WERI-Rb-1 (cell line): Measurements from ENCODE around the gene PFDN1.

Source experiments
- DNase-seq: peaks from one replicate; pipeline ENCODE4 v3.0.0-alpha.2; 2020
- H3K27ac ChIP-seq: fragments of 250-450 bp; sonication (Bioruptor Pico); 2 replicates; pipeline ENCODE4 v1.5.1; 2020; ENCODE audit warnings: mild to moderate bottlenecking, moderate library complexity
- H3K27me3 ChIP-seq: fragments of 250-450 bp; sonication (Bioruptor Pico); 2 replicates; pipeline ENCODE4 v1.5.1; 2021; ENCODE audit warnings: mild to moderate bottlenecking, low read depth, moderate library complexity; ENCODE audit not compliant: insufficient read depth, severe bottlenecking
- H3K36me3 ChIP-seq: fragments of 250-450 bp; sonication (Bioruptor Pico); 2 replicates; pipeline ENCODE4 v1.5.1; 2020; ENCODE audit warnings: mild to moderate bottlenecking, moderate library complexity
- H3K4me3 ChIP-seq: 2 replicates; pipeline ENCODE4 v1.5.1; 2011; ENCODE audit warnings: low read depth, mild to moderate bottlenecking, control low read depth, low read length
- H3K9me3 ChIP-seq: fragments of 250-450 bp; sonication (Bioruptor Pico); 2 replicates; pipeline ENCODE4 v1.5.1; 2021; ENCODE audit warnings: mild to moderate bottlenecking, moderate library complexity; ENCODE audit not compliant: severe bottlenecking
- TF ChIP-seq, protein P1 (sequence below): IDR thresholded peaks from 2 replicates; pipeline ENCODE4 v1.5.1; 2011; ENCODE audit warnings: low read depth, mild to moderate bottlenecking, control low read depth, inconsistent platforms, low read length

PFDN1 gene

GRCh38 chr5:140242890-140243585, 59.9 kb downstream of the PFDN1 start:
- H3K4me3 ChIP-seq: no peak overlapping the region

DNA sequence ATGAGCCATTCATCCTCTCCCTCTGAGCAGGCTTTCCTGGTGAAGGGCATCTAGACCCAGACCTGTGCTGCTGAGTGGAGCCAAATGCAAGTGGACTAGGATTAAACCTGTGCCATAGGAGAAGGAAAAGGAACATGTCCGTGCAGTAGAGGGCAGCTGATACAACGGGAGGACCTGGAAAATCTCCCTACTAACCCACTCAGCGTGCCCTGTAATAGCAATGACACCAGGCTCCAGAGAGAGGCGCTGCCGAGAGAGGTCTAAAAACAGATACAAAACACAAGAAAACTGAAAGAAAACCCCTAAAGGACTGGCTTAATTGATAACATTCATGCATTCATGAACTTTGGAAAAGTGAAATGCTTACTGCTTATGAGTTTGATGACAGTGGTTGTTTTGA, 60.8 kb downstream of the PFDN1 start:
- Histone ChIP-seq H3K27ac (no peak overlapping the region), H3K36me3 (peaks cover 26% of the 10 kb centered on the region), H3K4me3 (no peak overlapping the region), H3K27me3 (no peaks in the 10 kb centered on the region), H3K9me3 (no peaks in the 10 kb centered on the region)
- TF ChIP-seq, protein P1, sequence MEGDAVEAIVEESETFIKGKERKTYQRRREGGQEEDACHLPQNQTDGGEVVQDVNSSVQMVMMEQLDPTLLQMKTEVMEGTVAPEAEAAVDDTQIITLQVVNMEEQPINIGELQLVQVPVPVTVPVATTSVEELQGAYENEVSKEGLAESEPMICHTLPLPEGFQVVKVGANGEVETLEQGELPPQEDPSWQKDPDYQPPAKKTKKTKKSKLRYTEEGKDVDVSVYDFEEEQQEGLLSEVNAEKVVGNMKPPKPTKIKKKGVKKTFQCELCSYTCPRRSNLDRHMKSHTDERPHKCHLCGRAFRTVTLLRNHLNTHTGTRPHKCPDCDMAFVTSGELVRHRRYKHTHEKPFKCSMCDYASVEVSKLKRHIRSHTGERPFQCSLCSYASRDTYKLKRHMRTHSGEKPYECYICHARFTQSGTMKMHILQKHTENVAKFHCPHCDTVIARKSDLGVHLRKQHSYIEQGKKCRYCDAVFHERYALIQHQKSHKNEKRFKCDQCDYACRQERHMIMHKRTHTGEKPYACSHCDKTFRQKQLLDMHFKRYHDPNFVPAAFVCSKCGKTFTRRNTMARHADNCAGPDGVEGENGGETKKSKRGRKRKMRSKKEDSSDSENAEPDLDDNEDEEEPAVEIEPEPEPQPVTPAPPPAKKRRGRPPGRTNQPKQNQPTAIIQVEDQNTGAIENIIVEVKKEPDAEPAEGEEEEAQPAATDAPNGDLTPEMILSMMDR: peak; percentile 25
- DNase-seq: peak; percentile 22

More at GRCh38 chr5:140242890-140243585, 59.9 kb downstream of the PFDN1 start:
- TF ChIP-seq, protein P1: no peak
- no peak for DNase-seq
- Histone ChIP-seq H3K36me3 (peaks cover 30% of the 10 kb centered on the region), H3K27ac (no peak overlapping the region), H3K27me3 (no peaks in the 10 kb centered on the region), H3K9me3 (no peaks in the 10 kb centered on the region)

DNA sequence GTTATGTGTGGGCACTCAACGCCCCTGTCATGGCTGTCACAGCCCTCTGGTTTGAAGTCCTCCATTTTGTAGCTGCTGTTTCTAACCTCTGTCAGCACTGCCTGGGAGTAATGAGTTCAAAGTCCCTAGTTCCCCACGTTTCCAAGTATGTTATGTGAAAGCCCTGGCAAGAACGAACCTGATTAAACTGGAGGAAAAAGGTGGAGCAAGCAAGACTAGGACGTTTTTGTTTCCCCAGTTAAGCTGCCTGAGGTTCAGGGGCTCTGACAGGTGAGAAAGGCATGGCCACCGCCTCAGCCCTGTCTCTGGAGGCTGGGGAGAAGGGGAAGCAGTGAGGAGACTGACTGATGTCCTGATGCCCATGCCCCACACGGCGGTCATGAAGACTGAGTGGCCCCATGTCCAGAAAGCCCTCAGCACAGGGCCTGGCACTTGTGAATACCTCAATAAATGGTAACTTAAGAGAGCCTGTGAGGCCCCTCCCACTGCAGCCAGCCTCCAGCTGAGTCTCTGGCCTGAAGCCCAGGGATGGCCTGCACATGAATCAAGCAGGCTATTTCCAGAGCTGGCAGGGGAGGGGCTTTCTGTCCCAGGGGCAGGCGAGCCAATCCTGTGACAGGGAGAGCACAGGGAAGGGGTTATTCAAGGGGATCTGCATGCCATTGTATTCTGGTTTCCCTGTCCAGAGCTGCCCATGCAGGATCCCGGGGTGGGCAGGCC, 61.8 kb downstream of the PFDN1 start:
- TF ChIP-seq, protein P1: no peak
- H3K27ac ChIP-seq: no peak overlapping the region
- peak; percentile 42 for DNase-seq

GRCh38 chr5:140239939-140240700, 62.8 kb downstream of the PFDN1 start:
- peak; percentile 76 for DNase-seq
- TF ChIP-seq, protein P1: peak; percentile 90
- no peak overlapping the region for H3K27ac ChIP-seq
- H3K36me3 ChIP-seq: peaks cover 17% of the 10 kb centered on the region
- no peaks in the 10 kb centered on the region for H3K27me3 ChIP-seq
- no peak overlapping the region for H3K4me3 ChIP-seq
- H3K9me3 ChIP-seq: no peaks in the 10 kb centered on the region

More for the DNA sequence above, 61.8 kb downstream of the PFDN1 start:
- no peaks in the 10 kb centered on the region for H3K27me3 ChIP-seq
- H3K9me3 ChIP-seq: no peaks in the 10 kb centered on the region
- H3K36me3 ChIP-seq: peaks cover 25% of the 10 kb centered on the region
- H3K4me3 ChIP-seq: no peak overlapping the region

DNA sequence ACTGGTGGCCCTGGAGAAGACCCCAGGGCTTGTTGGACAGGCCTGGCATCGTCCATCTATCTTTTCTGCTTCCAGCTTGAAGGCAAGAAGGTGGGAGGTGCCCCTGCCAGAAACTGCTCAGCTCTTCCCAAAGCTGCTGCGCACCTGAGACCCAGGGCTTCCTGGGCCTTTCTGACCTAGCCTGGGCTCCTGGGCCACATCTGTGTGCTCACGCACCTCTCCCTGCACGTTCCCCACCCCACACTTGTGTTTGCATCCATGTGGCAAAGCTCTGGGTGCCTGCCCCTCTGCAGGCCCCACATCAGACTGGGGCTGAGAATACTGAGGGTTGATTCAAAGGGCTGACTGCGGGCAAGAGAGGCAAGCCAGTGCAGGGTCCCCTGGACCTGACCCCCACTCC, 63.4 kb downstream of the PFDN1 start:
- no peak for DNase-seq
- TF ChIP-seq, protein P1: no peak

More for the DNA sequence above, 63.4 kb downstream of the PFDN1 start:
- H3K36me3 ChIP-seq: peaks cover 10% of the 10 kb centered on the region
- no peak overlapping the region for H3K4me3 ChIP-seq
- H3K9me3 ChIP-seq: no peaks in the 10 kb centered on the region
- no peaks in the 10 kb centered on the region for H3K27me3 ChIP-seq
- H3K27ac ChIP-seq: no peak overlapping the region
